Caco-2 (cell line): ENCODE results near the gene OTOF. TPM values are rescaled to one million over a fixed set of nuclear protein-coding genes. Genes with fewer than 3 reads are reported as not detected.

Experiments used
- BruUV-seq: library from RNA; stranded (reverse); fragments of 400-500 nt; replicated peaks from 2 replicates; lab custom pipeline; 2021; lab: Mats Ljungman, UMichigan
- CTCF ChIA-PET: fragments of 300-600 bp; sonication (Branson Sonifier 250); formaldehyde crosslinking; loops from one replicate; lab custom pipeline; 2022; ENCODE audit warnings: antibody characterized with exemption; lab: Charles Lee
- POLR2A ChIA-PET: fragments of 300-600 bp; sonication (Branson Sonifier 250); formaldehyde crosslinking; loops from one replicate; lab custom pipeline; 2022; ENCODE audit warnings: antibody characterized with exemption; lab: Charles Lee
- DNase-seq, 2 experiments: peaks; one replicate each; pipeline versions ENCODE4 v3.0.0 to v3.0.0-alpha.2; 2020 to 2022
- H3K27me3 ChIP-seq: replicated peaks from 2 replicates; pipeline ENCODE4 v1.6.0; 2011; ENCODE audit warnings: low read length; ENCODE audit not compliant: control insufficient read depth, insufficient read depth
- H3K36me3 ChIP-seq: 2 replicates; pipeline ENCODE4 v1.5.1; 2011; ENCODE audit warnings: low read length; ENCODE audit not compliant: control insufficient read depth, insufficient read depth
- H3K4me1 ChIP-seq: fragments of 250-450 bp; sonication (Bioruptor Pico); 2 replicates; pipeline ENCODE4 v1.5.1; 2020; ENCODE audit warnings: mild to moderate bottlenecking
- H3K4me3 ChIP-seq: 2 replicates; pipeline ENCODE4 v1.5.1; 2011; ENCODE audit warnings: low read depth, mild to moderate bottlenecking, control low read depth, low read length
- H3K9me3 ChIP-seq: fragments of 250-450 bp; sonication (Bioruptor Pico); 2 replicates; pipeline ENCODE4 v1.5.1; 2020; ENCODE audit warnings: mild to moderate bottlenecking, moderate library complexity
- H3K27ac Mint-ChIP-seq: one replicate; pipeline ENCODE4 v1.8.0; 2022; ENCODE audit warnings: mixed read lengths; ENCODE audit not compliant: unreplicated experiment
- H3K27me3 Mint-ChIP-seq: one replicate; pipeline ENCODE4 v1.8.0; 2022; ENCODE audit warnings: mixed read lengths; ENCODE audit not compliant: insufficient read depth, unreplicated experiment
- H3K36me3 Mint-ChIP-seq: one replicate; pipeline ENCODE4 v1.8.0; 2022; ENCODE audit warnings: mild to moderate bottlenecking, mixed read lengths; ENCODE audit not compliant: insufficient read depth, unreplicated experiment
- H3K4me1 Mint-ChIP-seq: one replicate; pipeline ENCODE4 v1.8.0; 2022; ENCODE audit warnings: low read depth, mixed read lengths; ENCODE audit not compliant: unreplicated experiment
- H3K4me3 Mint-ChIP-seq: one replicate; pipeline ENCODE4 v1.8.0; 2022; ENCODE audit warnings: mild to moderate bottlenecking, moderate library complexity, mixed read lengths; ENCODE audit not compliant: unreplicated experiment
- H3K9me3 Mint-ChIP-seq: one replicate; pipeline ENCODE4 v1.8.0; 2022; ENCODE audit warnings: mixed read lengths; ENCODE audit not compliant: unreplicated experiment
- CTCF ChIP-seq, 2 experiments: fragments of 200-600 bp in 1 of 2; IDR thresholded peaks; 1 replicate in 1 of 2; 2 replicates in 1 of 2; pipeline versions ENCODE4 v1.5.1 to v1.8.0; 2011 to 2022; ENCODE audit warnings: antibody characterized with exemption in 1 of 2, control low read depth in 1 of 2, inconsistent platforms in 1 of 2, low read depth in 1 of 2, low read length in 1 of 2, mild to moderate bottlenecking in 1 of 2, moderate library complexity in 1 of 2; ENCODE audit not compliant: insufficient read depth in 1 of 2, severe bottlenecking in 1 of 2, unreplicated experiment in 1 of 2
- intact Hi-C: fragments of 100-400 bp; cut with micrococcal nuclease; formaldehyde crosslinking; loops from one replicate; pipeline ENCODE4 v1.10.0; 2022; ENCODE audit not compliant: unreplicated experiment
- total RNA-seq: library from RNA; stranded (reverse); gene quantifications from 2 replicates; pipeline ENCODE4 v1.2.3, GENCODE V29; 2022

Gene OTOF
- total RNA-seq, 1 experiment from 2014 or later, result 0.09 TPM

GRCh38 chr2:26423750-26424149 is 54.2 kb downstream of the OTOF start:
- POLR2A ChIA-PET, result no interaction called here
- Mint-ChIP-seq H3K27ac (no peak overlapping the region), H3K27me3 (no peaks in the 10 kb centered on the region), H3K9me3 (no peaks in the 10 kb centered on the region), H3K36me3 (no peaks in the 10 kb centered on the region), H3K4me3 (no peak overlapping the region), H3K4me1 (no peaks in the 10 kb centered on the region)
- intact Hi-C loops, result no loop called here
- no peaks in the 10 kb centered on the region for H3K36me3 ChIP-seq
- no peaks in the 10 kb centered on the region for H3K4me1 ChIP-seq
- H3K27me3 ChIP-seq, result no peaks in the 10 kb centered on the region
- no peak overlapping the region for H3K4me3 ChIP-seq
- no peak for TF ChIP-seq CTCF (IDR thresholded peaks at IDR 0.05; ENCODE audit: insufficient read depth in 1 of 2, low read depth in 1 of 2, low read length in 1 of 2, severe bottlenecking in 1 of 2, unreplicated experiment in 1 of 2)
- no peak for DNase-seq
- no peaks in the 10 kb centered on the region for H3K9me3 ChIP-seq
- CTCF ChIA-PET, result no interaction called here
- no TSS peak for BruUV-seq

- no peaks in the 10 kb centered on the region for H3K9me3 ChIP-seq
- no peaks in the 10 kb centered on the region for H3K9me3 Mint-ChIP-seq
- no peak overlapping the region for H3K4me3 ChIP-seq
- no peak overlapping the region for H3K4me3 Mint-ChIP-seq
- H3K27me3 Mint-ChIP-seq, result no peaks in the 10 kb centered on the region
- TF ChIP-seq CTCF (IDR thresholded peaks at IDR 0.05; ENCODE audit: insufficient read depth in 1 of 2, low read depth in 1 of 2, low read length in 1 of 2, severe bottlenecking in 1 of 2, unreplicated experiment in 1 of 2), result no peak
- H3K36me3 ChIP-seq, result no peaks in the 10 kb centered on the region
- POLR2A ChIA-PET, result no interaction called here
- BruUV-seq, result no TSS peak
- intact Hi-C loops, result no loop called here
- CTCF ChIA-PET, result no interaction called here
- no peaks in the 10 kb centered on the region for H3K36me3 Mint-ChIP-seq
- no peaks in the 10 kb centered on the region for H3K27me3 ChIP-seq
- DNase-seq, result no peak
- H3K4me1 ChIP-seq, result no peaks in the 10 kb centered on the region
- H3K4me1 Mint-ChIP-seq, result no peaks in the 10 kb centered on the region
- H3K27ac Mint-ChIP-seq, result no peak overlapping the region
Observed at GRCh38 chr2:26422947-26423629, 54.8 kb downstream of the OTOF start.

- no peak overlapping the region for H3K4me3 ChIP-seq
Observed at GRCh38 chr2:26421961-26422360, 56.0 kb downstream of the OTOF start.

More at GRCh38 chr2:26421961-26422360, 56.0 kb downstream of the OTOF start:
- Mint-ChIP-seq H3K36me3 (no peaks in the 10 kb centered on the region), H3K4me1 (no peaks in the 10 kb centered on the region), H3K27me3 (no peaks in the 10 kb centered on the region), H3K27ac (no peak overlapping the region), H3K9me3 (no peaks in the 10 kb centered on the region), H3K4me3 (no peak overlapping the region)
- H3K9me3 ChIP-seq, result no peaks in the 10 kb centered on the region
- no peaks in the 10 kb centered on the region for H3K4me1 ChIP-seq
- ChIA-PET CTCF (no interaction called here), POLR2A (no interaction called here)
- no peaks in the 10 kb centered on the region for H3K36me3 ChIP-seq
- no peaks in the 10 kb centered on the region for H3K27me3 ChIP-seq
- DNase-seq, result no peak
- intact Hi-C loops, result no loop called here
- no peak for TF ChIP-seq CTCF (IDR thresholded peaks at IDR 0.05; ENCODE audit: insufficient read depth in 1 of 2, low read depth in 1 of 2, low read length in 1 of 2, severe bottlenecking in 1 of 2, unreplicated experiment in 1 of 2)
- no TSS peak for BruUV-seq
